ENCODE data around the gene ZNF622. TPM values are rescaled to one million over a fixed set of nuclear protein-coding genes. Genes with fewer than 3 reads are reported as not detected.
"Not testable (repeated sequence)": the region's sequence is repeated elsewhere in the genome, so short reads cannot be mapped to it uniquely, and the experiment has no call there.

The ZNF622 gene
- total RNA-seq, 2 experiments from 2014 or later: 36.0 to 38.1 TPM

GRCh38 chr5:16450163-16450562 lies 15.4 kb downstream of the ZNF622 start:
- CTCF ChIA-PET: no interaction called here

GRCh38 chr5:16446993-16447392 lies 18.6 kb downstream of the ZNF622 start:
- Mint-ChIP-seq H3K36me3 (ENCODE audit: low read depth) (peaks cover 47% of the 10 kb centered on the region), H3K27ac (no peak overlapping the region), H3K4me1 (no peaks in the 10 kb centered on the region), H3K9me3 (no peaks in the 10 kb centered on the region), H3K4me3 (no peak overlapping the region), H3K27me3 (no peaks in the 10 kb centered on the region)
- no peak for DNase-seq
- ChIA-PET POLR2A (interaction anchor here (0.9 to 1.4 kb wide), 2 partner anchors 9 to 18 kb away, joined by 3 to 10 read pairs; no protein-coding TSS in a partner anchor), CTCF (interaction anchor here (3.6 kb wide), 1 partner anchor 10 kb away, joined by 20 read pairs; no protein-coding TSS in a partner anchor)

More at GRCh38 chr5:16450163-16450562, 15.4 kb downstream of the ZNF622 start:
- no peak for DNase-seq
- Mint-ChIP-seq H3K36me3 (ENCODE audit: low read depth) (peaks cover 68% of the 10 kb centered on the region), H3K27me3 (no peaks in the 10 kb centered on the region), H3K27ac (no peak overlapping the region), H3K4me3 (no peak overlapping the region), H3K9me3 (no peaks in the 10 kb centered on the region), H3K4me1 (peaks cover 6% of the 10 kb centered on the region)
- POLR2A ChIA-PET: no interaction called here

- H3K4me1 Mint-ChIP-seq: no peaks in the 10 kb centered on the region
- no peaks in the 10 kb centered on the region for H3K36me3 Mint-ChIP-seq (ENCODE audit: low read depth)
- H3K9me3 Mint-ChIP-seq: no peaks in the 10 kb centered on the region
- peaks cover 3% of the 10 kb centered on the region for H3K27me3 Mint-ChIP-seq
- DNase-seq: no peak
- ChIA-PET POLR2A (no interaction called here), CTCF (interaction anchor here (1.0 kb wide), 1 partner anchor 19 kb away, joined by 3 read pairs; no protein-coding TSS in a partner anchor)
- no peak overlapping the region for H3K4me3 Mint-ChIP-seq
- no peak overlapping the region for H3K27ac Mint-ChIP-seq
These were observed 27.6 kb downstream of the ZNF622 start for GRCh38 chr5:16437977-16438376.

- DNase-seq; CTCF ChIA-PET; H3K36me3 Mint-ChIP-seq (ENCODE audit: low read depth); POLR2A ChIA-PET; H3K4me3 Mint-ChIP-seq; H3K27me3 Mint-ChIP-seq; H3K9me3 Mint-ChIP-seq; H3K4me1 Mint-ChIP-seq; H3K27ac Mint-ChIP-seq: not testable (repeated sequence)
These were observed 29.4 kb downstream of the ZNF622 start for GRCh38 chr5:16436065-16436682.

GRCh38 chr5:16431490-16431889 lies 34.1 kb downstream of the ZNF622 start:
- no peak for DNase-seq
- H3K4me3 Mint-ChIP-seq: no peak overlapping the region
- H3K4me1 Mint-ChIP-seq: no peaks in the 10 kb centered on the region
- H3K27me3 Mint-ChIP-seq: peaks cover 3% of the 10 kb centered on the region
- CTCF ChIA-PET: no interaction called here
- H3K9me3 Mint-ChIP-seq: no peaks in the 10 kb centered on the region
- POLR2A ChIA-PET: no interaction called here
- no peak overlapping the region for H3K27ac Mint-ChIP-seq
- H3K36me3 Mint-ChIP-seq (ENCODE audit: low read depth): no peaks in the 10 kb centered on the region

- no peak overlapping the region for H3K27ac Mint-ChIP-seq
- H3K36me3 Mint-ChIP-seq (ENCODE audit: low read depth): no peaks in the 10 kb centered on the region
- H3K27me3 Mint-ChIP-seq: peaks cover 3% of the 10 kb centered on the region
- DNase-seq: no peak
- POLR2A ChIA-PET: no interaction called here
- no peak overlapping the region for H3K4me3 Mint-ChIP-seq
- no peaks in the 10 kb centered on the region for H3K4me1 Mint-ChIP-seq
- no peaks in the 10 kb centered on the region for H3K9me3 Mint-ChIP-seq
- CTCF ChIA-PET: no interaction called here
These were observed 35.1 kb downstream of the ZNF622 start for GRCh38 chr5:16430349-16431089.

GRCh38 chr5:16428359-16428758 lies 37.2 kb downstream of the ZNF622 start:
- DNase-seq: no peak
- Mint-ChIP-seq H3K27ac (no peak overlapping the region), H3K36me3 (ENCODE audit: low read depth) (no peaks in the 10 kb centered on the region), H3K9me3 (no peaks in the 10 kb centered on the region), H3K4me3 (no peak overlapping the region), H3K4me1 (no peaks in the 10 kb centered on the region), H3K27me3 (no peaks in the 10 kb centered on the region)
- ChIA-PET POLR2A (no interaction called here), CTCF (no interaction called here)

GRCh38 chr5:16427587-16427986 lies 38.0 kb downstream of the ZNF622 start:
- Mint-ChIP-seq H3K36me3 (ENCODE audit: low read depth) (no peaks in the 10 kb centered on the region), H3K9me3 (no peaks in the 10 kb centered on the region), H3K27ac (no peak overlapping the region), H3K4me1 (no peaks in the 10 kb centered on the region), H3K4me3 (no peak overlapping the region), H3K27me3 (no peaks in the 10 kb centered on the region)
- POLR2A ChIA-PET: no interaction called here
- DNase-seq: no peak
- CTCF ChIA-PET: no interaction called here

- no peaks in the 10 kb centered on the region for H3K36me3 Mint-ChIP-seq (ENCODE audit: low read depth)
- no peak overlapping the region for H3K27ac Mint-ChIP-seq
- peaks cover 1% of the 10 kb centered on the region for H3K27me3 Mint-ChIP-seq
- H3K4me1 Mint-ChIP-seq: no peaks in the 10 kb centered on the region
- DNase-seq: no peak
- H3K9me3 Mint-ChIP-seq: no peaks in the 10 kb centered on the region
- CTCF ChIA-PET: no interaction called here
- H3K4me3 Mint-ChIP-seq: no peak overlapping the region
- POLR2A ChIA-PET: no interaction called here
These were observed 47.1 kb downstream of the ZNF622 start for GRCh38 chr5:16418471-16418922.

GRCh38 chr5:16417398-16418074 lies 48.1 kb downstream of the ZNF622 start:
- H3K4me3 Mint-ChIP-seq: no peak overlapping the region
- H3K9me3 Mint-ChIP-seq: no peaks in the 10 kb centered on the region
- H3K27ac Mint-ChIP-seq: no peak overlapping the region
- ChIA-PET POLR2A (no interaction called here), CTCF (no interaction called here)
- H3K36me3 Mint-ChIP-seq (ENCODE audit: low read depth): no peaks in the 10 kb centered on the region
- DNase-seq: no peak
- H3K4me1 Mint-ChIP-seq: no peaks in the 10 kb centered on the region
- peaks cover 1% of the 10 kb centered on the region for H3K27me3 Mint-ChIP-seq

GRCh38 chr5:16414861-16415260 lies 50.7 kb downstream of the ZNF622 start:
- DNase-seq: no peak
- H3K9me3 Mint-ChIP-seq: no peaks in the 10 kb centered on the region
- H3K27ac Mint-ChIP-seq: no peak overlapping the region
- no peak overlapping the region for H3K4me3 Mint-ChIP-seq
- no peaks in the 10 kb centered on the region for H3K36me3 Mint-ChIP-seq (ENCODE audit: low read depth)
- ChIA-PET POLR2A (no interaction called here), CTCF (no interaction called here)
- peaks cover 5% of the 10 kb centered on the region for H3K27me3 Mint-ChIP-seq
- no peaks in the 10 kb centered on the region for H3K4me1 Mint-ChIP-seq

GRCh38 chr5:16413166-16413860 lies 52.3 kb downstream of the ZNF622 start:
- Mint-ChIP-seq H3K4me3 (no peak overlapping the region), H3K4me1 (no peaks in the 10 kb centered on the region), H3K27ac (no peak overlapping the region), H3K36me3 (ENCODE audit: low read depth) (no peaks in the 10 kb centered on the region), H3K27me3 (peaks cover 5% of the 10 kb centered on the region), H3K9me3 (no peaks in the 10 kb centered on the region)
- POLR2A ChIA-PET: no interaction called here
- CTCF ChIA-PET: no interaction called here
- DNase-seq: no peak

- no peaks in the 10 kb centered on the region for H3K9me3 Mint-ChIP-seq
- no peak for DNase-seq
- no peaks in the 10 kb centered on the region for H3K36me3 Mint-ChIP-seq (ENCODE audit: low read depth)
- H3K27ac Mint-ChIP-seq: no peak overlapping the region
- H3K27me3 Mint-ChIP-seq: peaks cover 5% of the 10 kb centered on the region
- no peaks in the 10 kb centered on the region for H3K4me1 Mint-ChIP-seq
- no peak overlapping the region for H3K4me3 Mint-ChIP-seq
- CTCF ChIA-PET: no interaction called here
- POLR2A ChIA-PET: no interaction called here
These were observed 53.0 kb downstream of the ZNF622 start for GRCh38 chr5:16412556-16412955.

All from activated CD4-positive, alpha-beta memory T cell treated with anti-CD3 and anti-CD28 coated beads, Interleukin-2, amount 10 ng/mL, durations not matched to agents 7 days and 5 days (primary cell).